ENCODE data around the gene DPRX.

DPRX gene

GRCh38 chr19:53624771-53625545, 6.8 kb upstream of the DPRX start:
- no peak overlapping the region for H3K4me3 ChIP-seq (ENCODE audit: low read length)
- no peak for TF ChIP-seq ZNF274 (IDR thresholded peaks at IDR 0.05; ENCODE audit: low read depth, low read length)

GRCh38 chr19:53626486-53626885, 5.3 kb upstream of the DPRX start:
- no peak overlapping the region for H3K4me3 ChIP-seq (ENCODE audit: low read length)
- TF ChIP-seq ZNF274 (IDR thresholded peaks at IDR 0.05; ENCODE audit: low read depth, low read length): no peak

GRCh38 chr19:53626976-53627375, 4.8 kb upstream of the DPRX start:
- H3K4me3 ChIP-seq (ENCODE audit: low read length): no peak overlapping the region
- TF ChIP-seq ZNF274 (IDR thresholded peaks at IDR 0.05; ENCODE audit: low read depth, low read length): no peak

GRCh38 chr19:53634768-53635167, 3.0 kb downstream of the DPRX start:
- H3K4me3 ChIP-seq (ENCODE audit: low read length): no peak overlapping the region
- no peak for TF ChIP-seq ZNF274 (IDR thresholded peaks at IDR 0.05; ENCODE audit: low read depth, low read length)

- TF ChIP-seq ZNF274 (IDR thresholded peaks at IDR 0.05; ENCODE audit: low read depth, low read length): no peak
- no peak overlapping the region for H3K4me3 ChIP-seq (ENCODE audit: low read length)
These were observed 7.7 kb downstream of the DPRX start for GRCh38 chr19:53639471-53639870.

GRCh38 chr19:53642381-53643099, 10.7 kb downstream of the DPRX start:
- H3K4me3 ChIP-seq (ENCODE audit: low read length): no peak overlapping the region
- no peak for TF ChIP-seq ZNF274 (IDR thresholded peaks at IDR 0.05; ENCODE audit: low read depth, low read length)

- TF ChIP-seq ZNF274 (IDR thresholded peaks at IDR 0.05; ENCODE audit: low read depth, low read length): no peak
- no peak overlapping the region for H3K4me3 ChIP-seq (ENCODE audit: low read length)
These were observed 12.4 kb downstream of the DPRX start for GRCh38 chr19:53644061-53644816.

- H3K4me3 ChIP-seq (ENCODE audit: low read length): no peak overlapping the region
- no peak for TF ChIP-seq ZNF274 (IDR thresholded peaks at IDR 0.05; ENCODE audit: low read depth, low read length)
These were observed 14.3 kb downstream of the DPRX start for GRCh38 chr19:53646144-53646543.

- no peak for TF ChIP-seq ZNF274 (IDR thresholded peaks at IDR 0.05; ENCODE audit: low read depth, low read length)
- no peak overlapping the region for H3K4me3 ChIP-seq (ENCODE audit: low read length)
These were observed 15.6 kb downstream of the DPRX start for GRCh38 chr19:53647350-53647749.

- TF ChIP-seq ZNF274 (IDR thresholded peaks at IDR 0.05; ENCODE audit: low read depth, low read length): no peak
- H3K4me3 ChIP-seq (ENCODE audit: low read length): no peak overlapping the region
These were observed 16.0 kb downstream of the DPRX start for GRCh38 chr19:53647792-53648191.

GRCh38 chr19:53649746-53650593, 18.2 kb downstream of the DPRX start:
- H3K4me3 ChIP-seq (ENCODE audit: low read length): no peak overlapping the region
- TF ChIP-seq ZNF274 (IDR thresholded peaks at IDR 0.05; ENCODE audit: low read depth, low read length): no peak

- H3K4me3 ChIP-seq (ENCODE audit: low read length): no peak overlapping the region
- no peak for TF ChIP-seq ZNF274 (IDR thresholded peaks at IDR 0.05; ENCODE audit: low read depth, low read length)
These were observed 20.7 kb downstream of the DPRX start for GRCh38 chr19:53652476-53652875.

- no peak overlapping the region for H3K4me3 ChIP-seq (ENCODE audit: low read length)
- no peak for TF ChIP-seq ZNF274 (IDR thresholded peaks at IDR 0.05; ENCODE audit: low read depth, low read length)
These were observed 23.4 kb downstream of the DPRX start for GRCh38 chr19:53655042-53655665.

Measured in GM08714 (cell line).